Measurements from ENCODE around the gene SYDE1. TPM values are rescaled to one million over a fixed set of nuclear protein-coding genes. Genes with fewer than 3 reads are reported as not detected.

Gene SYDE1
- total RNA-seq, 2 donors from 2014 or later = 0.12 TPM; not detected in 1

GRCh38 chr19:15113245-15114152, 6.3 kb downstream of the SYDE1 start:
- Mint-ChIP-seq H3K4me1 (no peaks in the 10 kb centered on the region), H3K4me3 (no peak overlapping the region), H3K36me3 (ENCODE audit: low read depth) (no peaks in the 10 kb centered on the region), H3K27ac (no peak overlapping the region), H3K27me3 (peaks cover 2% of the 10 kb centered on the region)
- ATAC-seq = no peak
- no peak for DNase-seq
- no peaks in the 10 kb centered on the region for H3K9me3 ChIP-seq (ENCODE audit: control insufficient read depth, low read length, poor library complexity, severe bottlenecking)

GRCh38 chr19:15114153-15114540, 6.9 kb downstream of the SYDE1 start:
- ATAC-seq = no peak

GRCh38 chr19:15115080-15115479, 7.9 kb downstream of the SYDE1 start:
- Mint-ChIP-seq H3K4me1 (no peaks in the 10 kb centered on the region), H3K36me3 (ENCODE audit: low read depth) (no peaks in the 10 kb centered on the region), H3K27ac (no peak overlapping the region), H3K4me3 (no peak overlapping the region), H3K27me3 (no peaks in the 10 kb centered on the region)
- DNase-seq = no peak
- H3K9me3 ChIP-seq (ENCODE audit: control insufficient read depth, low read length, poor library complexity, severe bottlenecking) = no peaks in the 10 kb centered on the region
- ATAC-seq = no peak

More at GRCh38 chr19:15114153-15114540, 6.9 kb downstream of the SYDE1 start:
- no peak overlapping the region for H3K27ac Mint-ChIP-seq
- DNase-seq = no peak
- H3K4me3 Mint-ChIP-seq = no peak overlapping the region
- no peaks in the 10 kb centered on the region for H3K27me3 Mint-ChIP-seq
- H3K36me3 Mint-ChIP-seq (ENCODE audit: low read depth) = no peaks in the 10 kb centered on the region
- no peaks in the 10 kb centered on the region for H3K4me1 Mint-ChIP-seq
- no peaks in the 10 kb centered on the region for H3K9me3 ChIP-seq (ENCODE audit: control insufficient read depth, low read length, poor library complexity, severe bottlenecking)

- Mint-ChIP-seq H3K27ac (no peak overlapping the region), H3K4me1 (peaks cover 2% of the 10 kb centered on the region), H3K36me3 (ENCODE audit: low read depth) (peaks cover 4% of the 10 kb centered on the region), H3K27me3 (no peaks in the 10 kb centered on the region), H3K4me3 (no peak overlapping the region)
- DNase-seq = no peak
- ATAC-seq = no peak
- no peaks in the 10 kb centered on the region for H3K9me3 ChIP-seq (ENCODE audit: control insufficient read depth, low read length, poor library complexity, severe bottlenecking)
Observed at GRCh38 chr19:15115762-15116615, 8.8 kb downstream of the SYDE1 start.

GRCh38 chr19:15116856-15117255, 9.7 kb downstream of the SYDE1 start:
- ATAC-seq = no peak
- H3K9me3 ChIP-seq (ENCODE audit: control insufficient read depth, low read length, poor library complexity, severe bottlenecking) = no peaks in the 10 kb centered on the region
- Mint-ChIP-seq H3K4me1 (peaks cover 5% of the 10 kb centered on the region), H3K27me3 (no peaks in the 10 kb centered on the region), H3K4me3 (no peak overlapping the region), H3K36me3 (ENCODE audit: low read depth) (peaks cover 7% of the 10 kb centered on the region), H3K27ac (peak overlapping the region; percentile 37)
- DNase-seq = no peak

GRCh38 chr19:15118248-15118647, 11.0 kb downstream of the SYDE1 start:
- Mint-ChIP-seq H3K27me3 (no peaks in the 10 kb centered on the region), H3K36me3 (ENCODE audit: low read depth) (peaks cover 7% of the 10 kb centered on the region), H3K27ac (peak overlapping the region; percentile 37), H3K4me1 (peaks cover 7% of the 10 kb centered on the region), H3K4me3 (no peak overlapping the region)
- DNase-seq = no peak
- ATAC-seq = no peak
- H3K9me3 ChIP-seq (ENCODE audit: control insufficient read depth, low read length, poor library complexity, severe bottlenecking) = no peaks in the 10 kb centered on the region

- Mint-ChIP-seq H3K27ac (peak overlapping the region; percentile 37), H3K4me3 (no peak overlapping the region), H3K27me3 (no peaks in the 10 kb centered on the region), H3K4me1 (peaks cover 8% of the 10 kb centered on the region), H3K36me3 (ENCODE audit: low read depth) (peaks cover 7% of the 10 kb centered on the region)
- DNase-seq (no peak), ATAC-seq (no peak)
- H3K9me3 ChIP-seq (ENCODE audit: control insufficient read depth, low read length, poor library complexity, severe bottlenecking) = no peaks in the 10 kb centered on the region
Observed at GRCh38 chr19:15118789-15119494, 11.7 kb downstream of the SYDE1 start.

- H3K9me3 ChIP-seq (ENCODE audit: control insufficient read depth, low read length, poor library complexity, severe bottlenecking) = no peaks in the 10 kb centered on the region
- no peaks in the 10 kb centered on the region for H3K27me3 Mint-ChIP-seq
- peaks cover 21% of the 10 kb centered on the region for H3K4me1 Mint-ChIP-seq
- peak overlapping the region; percentile 71 for H3K27ac Mint-ChIP-seq
- DNase-seq (no peak), ATAC-seq (no peak)
- H3K4me3 Mint-ChIP-seq = no peak overlapping the region
- H3K36me3 Mint-ChIP-seq (ENCODE audit: low read depth) = peaks cover 7% of the 10 kb centered on the region
Observed at GRCh38 chr19:15120135-15121026, 13.2 kb downstream of the SYDE1 start.

GRCh38 chr19:15122331-15123030, 15.3 kb downstream of the SYDE1 start:
- no peak for DNase-seq
- H3K36me3 Mint-ChIP-seq (ENCODE audit: low read depth) = peaks cover 7% of the 10 kb centered on the region
- H3K4me1 Mint-ChIP-seq = peaks cover 27% of the 10 kb centered on the region
- ATAC-seq = no peak
- H3K27ac Mint-ChIP-seq = no peak overlapping the region
- no peak overlapping the region for H3K4me3 Mint-ChIP-seq
- H3K9me3 ChIP-seq (ENCODE audit: control insufficient read depth, low read length, poor library complexity, severe bottlenecking) = no peaks in the 10 kb centered on the region
- no peaks in the 10 kb centered on the region for H3K27me3 Mint-ChIP-seq

- Mint-ChIP-seq H3K27me3 (no peaks in the 10 kb centered on the region), H3K36me3 (ENCODE audit: low read depth) (peaks cover 7% of the 10 kb centered on the region), H3K4me3 (peak overlapping the region; percentile 28), H3K4me1 (peaks cover 29% of the 10 kb centered on the region), H3K27ac (peak overlapping the region; percentile 99)
- DNase-seq (no peak), ATAC-seq (no peak)
- no peaks in the 10 kb centered on the region for H3K9me3 ChIP-seq (ENCODE audit: control insufficient read depth, low read length, poor library complexity, severe bottlenecking)
Observed at GRCh38 chr19:15123031-15123890, 16.1 kb downstream of the SYDE1 start.

- Mint-ChIP-seq H3K27me3 (no peaks in the 10 kb centered on the region), H3K4me1 (peaks cover 33% of the 10 kb centered on the region), H3K27ac (peak overlapping the region; percentile 99), H3K4me3 (peak overlapping the region; percentile 98), H3K36me3 (ENCODE audit: low read depth) (peaks cover 7% of the 10 kb centered on the region)
- no peak for DNase-seq
- H3K9me3 ChIP-seq (ENCODE audit: control insufficient read depth, low read length, poor library complexity, severe bottlenecking) = no peaks in the 10 kb centered on the region
- no peak for ATAC-seq
Observed at GRCh38 chr19:15123900-15124299, 16.7 kb downstream of the SYDE1 start.
